Peyer's patch (tissue), 4 donors: ENCODE data around the gene ERMP1.

ENCODE experiments used
- POLR2A ChIP-seq, 2 donors: fragments of 450-650 bp; IDR thresholded peaks; one replicate each; pipeline ENCODE4 v1.5.1; 2017; ENCODE audit warnings: antibody characterized with exemption in 2 of 2, mild to moderate bottlenecking in 2 of 2, moderate library complexity in 2 of 2
- TF ChIP-seq, protein P1 (sequence below), 6 experiments: fragments of 450-650 bp in 4 of 6; fragments of 200-600 bp in 2 of 6; sonication (generic) in 1 of 6; IDR thresholded peaks; one replicate each; pipeline ENCODE4 v1.5.1; 2017 to 2019; ENCODE audit warnings: antibody characterized with exemption in 6 of 6, mild to moderate bottlenecking in 3 of 6, moderate library complexity in 1 of 6

DNA sequence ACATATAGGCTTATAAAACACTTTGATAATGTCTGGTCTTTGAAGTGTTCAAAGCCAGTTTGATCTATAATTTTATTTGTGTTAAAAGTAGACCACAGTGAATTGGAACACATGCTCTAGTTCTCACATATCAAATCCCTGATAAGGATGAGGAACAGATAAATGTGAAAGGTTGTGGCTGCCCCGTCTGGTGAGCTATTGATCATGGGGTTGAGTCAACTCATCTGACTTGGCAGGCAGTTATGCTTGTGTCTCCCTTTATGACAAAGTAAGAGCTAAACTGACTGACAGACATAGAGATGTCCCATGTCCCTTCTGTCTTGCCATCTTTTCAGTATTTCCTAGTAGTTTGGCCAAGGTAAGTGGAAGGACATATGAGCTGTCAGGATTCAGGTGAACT lies 2.9 kb upstream of the ERMP1 start:
- TF ChIP-seq, protein P1, sequence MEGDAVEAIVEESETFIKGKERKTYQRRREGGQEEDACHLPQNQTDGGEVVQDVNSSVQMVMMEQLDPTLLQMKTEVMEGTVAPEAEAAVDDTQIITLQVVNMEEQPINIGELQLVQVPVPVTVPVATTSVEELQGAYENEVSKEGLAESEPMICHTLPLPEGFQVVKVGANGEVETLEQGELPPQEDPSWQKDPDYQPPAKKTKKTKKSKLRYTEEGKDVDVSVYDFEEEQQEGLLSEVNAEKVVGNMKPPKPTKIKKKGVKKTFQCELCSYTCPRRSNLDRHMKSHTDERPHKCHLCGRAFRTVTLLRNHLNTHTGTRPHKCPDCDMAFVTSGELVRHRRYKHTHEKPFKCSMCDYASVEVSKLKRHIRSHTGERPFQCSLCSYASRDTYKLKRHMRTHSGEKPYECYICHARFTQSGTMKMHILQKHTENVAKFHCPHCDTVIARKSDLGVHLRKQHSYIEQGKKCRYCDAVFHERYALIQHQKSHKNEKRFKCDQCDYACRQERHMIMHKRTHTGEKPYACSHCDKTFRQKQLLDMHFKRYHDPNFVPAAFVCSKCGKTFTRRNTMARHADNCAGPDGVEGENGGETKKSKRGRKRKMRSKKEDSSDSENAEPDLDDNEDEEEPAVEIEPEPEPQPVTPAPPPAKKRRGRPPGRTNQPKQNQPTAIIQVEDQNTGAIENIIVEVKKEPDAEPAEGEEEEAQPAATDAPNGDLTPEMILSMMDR (IDR thresholded peaks at IDR 0.05) = no peak
- no peak for TF ChIP-seq POLR2A (IDR thresholded peaks at IDR 0.05)
